ENCODE results near the gene ALG5.

Gene ALG5

GRCh38 chr13:36915896-36916640 is 83.1 kb downstream of the ALG5 start:
- no peak for DNase-seq (ENCODE audit: low read depth)

DNA sequence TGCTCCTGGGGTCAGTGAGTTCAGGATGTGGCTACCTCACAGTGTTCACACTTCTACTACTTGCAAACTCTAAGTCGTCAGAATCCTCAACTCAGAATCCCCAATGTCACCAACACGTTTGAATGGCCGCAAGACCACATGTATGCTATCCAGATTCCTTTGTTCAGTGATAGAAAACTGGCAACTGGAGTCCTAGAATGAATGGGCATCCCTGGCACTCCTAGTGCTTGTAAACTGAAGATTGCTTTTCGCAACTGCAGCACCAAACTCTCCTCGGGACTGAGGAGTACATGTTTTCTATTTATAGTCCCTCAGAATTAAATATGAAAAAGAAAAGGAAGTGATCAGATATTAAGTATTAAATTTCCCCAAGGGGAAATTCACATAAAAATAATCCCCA is 84.0 kb downstream of the ALG5 start:
- DNase-seq (ENCODE audit: low read depth), result no peak

GRCh38 chr13:36914648-36915047 is 84.5 kb downstream of the ALG5 start:
- no peak for DNase-seq (ENCODE audit: low read depth)

- no peak for DNase-seq (ENCODE audit: low read depth)
Measured at GRCh38 chr13:36913463-36913862, 85.7 kb downstream of the ALG5 start.

DNA sequence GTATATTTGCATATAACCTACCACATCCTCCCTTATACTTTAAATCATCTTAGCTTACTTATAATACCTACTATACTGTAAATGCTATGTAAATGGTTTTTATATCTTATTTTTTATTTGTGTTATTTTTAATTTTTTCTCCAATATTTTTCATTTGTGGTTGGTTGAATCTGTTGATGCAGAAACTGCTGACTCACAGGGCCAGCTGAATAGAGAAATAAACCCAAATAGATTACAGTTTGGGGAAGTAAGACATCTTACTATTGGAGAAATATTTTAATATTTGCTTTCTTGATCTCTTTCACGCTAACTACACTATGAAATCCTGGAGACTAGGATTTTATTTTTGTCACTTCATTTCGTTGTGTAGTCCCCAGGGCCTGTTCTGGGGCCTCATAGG is 86.2 kb downstream of the ALG5 start:
- no peak for DNase-seq (ENCODE audit: low read depth)

- DNase-seq (ENCODE audit: low read depth), result no peak
Measured at GRCh38 chr13:36912369-36912768, 86.8 kb downstream of the ALG5 start.

- DNase-seq (ENCODE audit: low read depth), result no peak
Measured at GRCh38 chr13:36910545-36910944, 88.6 kb downstream of the ALG5 start.

DNA sequence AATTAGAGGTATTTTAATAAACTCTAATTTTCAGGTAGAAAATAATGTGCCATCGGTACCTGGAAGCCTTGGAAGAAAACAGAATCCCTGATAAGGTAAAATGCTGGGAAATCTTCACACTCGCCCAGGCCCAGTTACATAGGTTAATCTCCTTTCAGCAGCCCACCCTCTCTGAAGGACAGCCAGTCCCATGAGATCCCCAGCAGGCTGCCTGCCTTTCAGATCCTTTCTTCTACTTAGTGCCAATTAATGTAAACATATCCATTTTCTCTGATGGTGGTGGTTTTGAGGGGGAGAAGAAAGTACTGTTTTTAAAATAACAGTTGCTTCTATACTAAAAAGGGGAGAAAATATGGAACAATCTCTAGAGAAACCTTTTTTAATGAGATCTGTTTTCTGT is 91.3 kb downstream of the ALG5 start:
- no peak for DNase-seq (ENCODE audit: low read depth)

- DNase-seq (ENCODE audit: low read depth), result no peak
Measured at GRCh38 chr13:36907266-36907665, 91.9 kb downstream of the ALG5 start.

GRCh38 chr13:36905944-36906343 is 93.2 kb downstream of the ALG5 start:
- no peak for DNase-seq (ENCODE audit: low read depth)

GRCh38 chr13:36903925-36904595 is 95.1 kb downstream of the ALG5 start:
- DNase-seq (ENCODE audit: low read depth), result no peak
